Measurements from ENCODE around the gene CDH23.

DNA sequence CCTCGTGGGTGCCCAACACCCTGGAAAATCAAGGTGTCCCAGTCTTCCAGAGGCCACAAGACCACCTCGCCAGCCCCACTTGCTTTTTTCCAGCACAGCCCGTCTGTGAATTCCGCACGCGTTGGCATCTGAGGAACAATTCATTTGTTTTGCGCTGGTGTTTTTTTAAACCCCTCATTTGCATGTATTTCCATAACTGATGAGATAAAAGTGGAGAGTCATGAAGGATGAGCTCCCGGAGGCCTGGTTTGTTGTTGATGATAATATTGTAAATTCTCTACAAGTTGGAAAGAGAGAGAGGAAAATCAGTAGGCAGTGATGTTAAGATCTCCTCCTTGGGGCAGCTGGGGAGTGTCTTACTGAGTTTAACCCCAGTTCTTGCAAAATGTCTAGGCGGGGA is 43.1 kb upstream of the CDH23 start:
- TF ChIP-seq CTCF (conservative IDR thresholded peaks at IDR 0.05 in 1 of 2, IDR thresholded peaks at IDR 0.05 in 1 of 2; ENCODE audit: low read depth in 1 of 2, low read length in 2 of 2) (no peak), EZH2 (IDR thresholded peaks at IDR 0.05; ENCODE audit: low read length, missing control alignments) (no peak)

Data from fibroblast of lung (primary cell).